HG02938 (cell line): ENCODE results near the gene COL5A1.
"Not testable (repeated sequence)": the region's sequence is repeated elsewhere in the genome, so short reads cannot be mapped to it uniquely, and the experiment has no call there.

Experiments
- ATAC-seq: cut with Tn5 transposase; IDR thresholded peaks from one replicate; pipeline ENCODE4 v1.9.1; 2021; ENCODE audit warnings: mild to moderate bottlenecking, moderate library complexity; ENCODE audit not compliant: unreplicated experiment

The COL5A1 gene

GRCh38 chr9:134653259-134654009 is 11.8 kb downstream of the COL5A1 start:
- ATAC-seq = no peak

DNA sequence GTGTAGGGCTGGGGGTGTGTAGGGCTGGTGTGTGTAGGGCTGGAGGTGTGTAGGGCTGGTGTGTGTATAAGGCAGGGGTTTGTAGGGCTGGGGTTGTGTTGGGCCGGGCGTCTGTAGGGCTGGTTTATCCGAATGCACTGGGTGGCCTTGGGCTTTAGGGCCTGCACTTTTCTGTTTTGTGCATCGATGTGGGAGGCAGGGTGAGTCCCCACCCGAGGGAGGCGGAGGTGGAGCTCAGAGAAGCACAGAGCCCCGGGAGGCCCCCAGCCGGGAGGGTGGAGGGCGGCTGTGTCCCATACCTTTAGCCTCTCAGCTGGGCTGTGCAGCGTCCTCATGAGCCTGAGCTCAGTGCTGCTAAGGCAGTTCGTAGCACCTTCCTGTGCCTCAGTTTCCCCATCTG is 13.5 kb downstream of the COL5A1 start:
- no peak for ATAC-seq

DNA sequence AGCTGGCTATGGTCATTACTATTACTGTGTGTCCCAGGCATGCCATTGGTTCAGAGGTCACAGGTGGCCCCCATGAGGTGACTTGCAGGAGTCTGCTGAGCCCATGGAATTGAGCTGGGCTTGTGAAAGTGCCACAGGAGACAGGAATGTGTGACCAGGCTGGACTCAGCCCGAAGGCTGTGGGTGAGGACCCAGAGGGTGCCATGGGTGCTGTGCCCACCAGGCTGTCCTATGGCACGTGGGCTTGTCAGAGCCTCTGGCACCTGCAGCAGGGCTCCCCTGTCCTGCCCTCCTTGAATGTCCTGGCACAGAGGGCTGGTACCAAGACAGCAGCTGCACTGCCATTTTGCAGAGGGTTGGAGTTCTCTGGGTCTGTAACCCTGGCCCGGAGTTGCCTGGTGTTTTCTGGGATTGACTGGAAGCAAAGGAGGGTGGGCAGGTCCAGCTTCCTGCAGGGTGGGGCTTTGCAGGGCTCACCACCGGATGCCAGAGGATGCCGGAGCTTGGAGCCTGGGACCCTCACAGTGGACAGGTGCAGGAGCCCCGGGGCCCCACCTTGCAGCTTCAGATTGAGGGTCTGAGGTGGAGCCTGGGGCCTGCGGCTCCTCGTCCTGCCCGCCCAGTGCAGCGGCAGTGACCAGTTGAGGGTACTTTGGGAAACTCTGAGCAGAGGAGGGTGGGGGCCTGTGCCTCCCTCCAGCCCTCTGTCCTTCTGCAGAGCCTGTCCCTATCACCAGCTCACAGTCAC is 14.2 kb downstream of the COL5A1 start:
- no peak for ATAC-seq

DNA sequence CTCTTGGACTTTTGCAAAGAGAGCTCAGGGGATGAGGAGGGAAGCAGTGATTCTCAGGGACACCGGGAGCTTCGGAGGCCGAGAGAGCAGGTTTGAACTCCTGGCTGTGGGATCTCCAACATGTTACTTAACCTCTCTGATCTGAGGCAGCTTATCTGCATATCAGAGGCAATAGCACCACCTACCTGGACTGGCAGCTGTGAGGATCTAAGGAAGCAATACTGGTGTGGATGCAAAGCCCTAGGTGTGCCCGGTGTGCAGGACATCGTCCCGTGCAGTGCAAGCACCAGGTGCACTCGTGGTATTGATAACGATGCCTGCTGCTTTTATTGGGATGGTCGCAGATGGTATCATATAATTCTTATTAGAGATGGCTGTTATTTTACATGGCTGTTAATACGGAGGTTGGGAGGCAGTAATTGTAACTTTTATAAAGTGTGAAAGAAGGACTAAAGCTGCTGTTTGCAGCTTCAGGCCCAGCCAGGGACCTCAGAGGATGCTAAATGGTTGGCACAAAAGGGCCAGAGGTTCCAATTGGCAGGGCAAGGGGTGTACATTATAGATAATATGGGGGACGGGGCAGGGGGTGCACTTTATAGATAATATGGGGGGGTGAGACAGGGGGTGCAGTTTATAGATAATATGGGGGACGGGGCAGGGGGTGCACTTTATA is 14.9 kb downstream of the COL5A1 start:
- ATAC-seq = no peak

DNA sequence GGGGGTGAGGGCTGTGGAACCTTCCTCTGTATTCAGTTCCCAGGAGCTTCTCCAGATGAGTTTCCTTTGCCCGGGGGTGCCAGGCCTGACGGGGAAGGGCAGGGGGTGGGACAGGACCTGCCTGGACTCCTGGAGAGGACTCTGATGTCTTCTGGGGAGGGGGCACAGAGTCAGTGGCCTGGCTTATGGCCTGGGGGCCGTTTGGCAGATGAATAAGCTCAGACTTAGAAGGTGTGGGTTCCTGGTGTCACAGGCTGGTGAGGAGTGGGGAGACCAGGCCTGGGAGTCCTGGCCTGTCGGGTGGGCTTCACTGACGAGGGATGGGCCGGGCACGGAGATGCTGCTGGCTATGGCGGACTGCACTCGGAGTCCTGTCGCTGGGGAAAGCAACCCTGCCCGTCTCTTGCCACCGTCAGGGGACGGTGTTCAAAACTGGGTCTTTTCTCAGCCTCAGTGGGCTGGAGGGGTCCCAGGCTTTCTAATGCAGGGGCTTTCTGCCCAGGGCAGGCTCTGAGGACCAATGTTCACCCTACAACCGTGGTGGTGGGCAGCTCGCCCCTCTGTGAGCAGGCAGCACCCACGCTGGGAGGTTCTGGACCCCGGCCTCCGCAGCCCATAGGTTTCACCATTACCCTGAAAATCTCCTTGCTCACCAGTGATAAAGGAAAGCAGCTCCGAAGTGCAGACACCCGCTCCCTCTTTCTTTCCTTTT is 16.2 kb downstream of the COL5A1 start:
- ATAC-seq = no peak

GRCh38 chr9:134658378-134658955 is 16.9 kb downstream of the COL5A1 start:
- ATAC-seq = no peak

DNA sequence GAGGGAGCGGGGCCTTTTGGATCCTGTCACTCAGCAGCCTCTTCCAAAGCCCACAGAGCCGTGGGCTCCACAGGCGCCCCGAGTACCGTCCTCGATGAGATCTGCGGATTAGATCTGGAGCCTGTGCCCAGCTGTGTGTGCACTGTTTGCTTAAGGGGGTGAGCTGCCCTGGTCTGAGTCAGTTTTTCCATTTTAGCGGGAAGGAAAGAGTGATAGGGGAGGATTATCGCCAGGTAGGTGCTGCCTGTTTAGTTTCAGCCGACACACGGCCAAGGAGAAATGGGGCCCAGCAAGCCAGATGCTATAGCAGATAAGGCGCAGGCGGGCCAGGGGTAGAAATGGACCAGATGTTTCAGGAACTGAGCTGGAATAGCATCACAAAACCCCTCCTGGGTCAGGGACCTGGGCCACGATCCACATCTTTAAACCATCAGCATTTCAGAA is 18.1 kb downstream of the COL5A1 start:
- ATAC-seq = no peak

- ATAC-seq = no peak
Observed at GRCh38 chr9:134660407-134660806, 18.8 kb downstream of the COL5A1 start.

DNA sequence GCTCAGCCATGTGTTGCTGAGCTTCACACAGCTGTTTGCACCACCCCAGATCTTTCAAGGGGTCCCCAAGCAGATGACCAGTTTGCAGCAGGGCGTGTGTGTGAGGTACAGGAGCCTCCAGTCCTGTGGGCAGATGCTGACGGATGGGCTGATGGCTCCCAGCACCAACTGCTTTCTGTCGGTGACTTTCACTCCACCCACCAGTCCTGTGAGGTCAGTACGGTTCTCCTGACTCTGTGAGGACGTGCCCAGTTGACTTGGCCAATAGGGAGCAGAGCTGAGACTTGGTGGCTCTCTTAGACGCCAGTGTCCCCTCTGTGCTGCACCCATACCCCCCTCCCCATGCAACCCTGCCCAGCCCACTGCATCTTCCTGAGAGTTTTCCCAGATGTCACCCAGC is 19.7 kb downstream of the COL5A1 start:
- ATAC-seq = no peak

- ATAC-seq = no peak
Observed at GRCh38 chr9:134661791-134662142, 20.2 kb downstream of the COL5A1 start.

- no peak for ATAC-seq
Observed at GRCh38 chr9:134662143-134662876, 20.7 kb downstream of the COL5A1 start.

GRCh38 chr9:134663084-134663483 is 21.5 kb downstream of the COL5A1 start:
- no peak for ATAC-seq

DNA sequence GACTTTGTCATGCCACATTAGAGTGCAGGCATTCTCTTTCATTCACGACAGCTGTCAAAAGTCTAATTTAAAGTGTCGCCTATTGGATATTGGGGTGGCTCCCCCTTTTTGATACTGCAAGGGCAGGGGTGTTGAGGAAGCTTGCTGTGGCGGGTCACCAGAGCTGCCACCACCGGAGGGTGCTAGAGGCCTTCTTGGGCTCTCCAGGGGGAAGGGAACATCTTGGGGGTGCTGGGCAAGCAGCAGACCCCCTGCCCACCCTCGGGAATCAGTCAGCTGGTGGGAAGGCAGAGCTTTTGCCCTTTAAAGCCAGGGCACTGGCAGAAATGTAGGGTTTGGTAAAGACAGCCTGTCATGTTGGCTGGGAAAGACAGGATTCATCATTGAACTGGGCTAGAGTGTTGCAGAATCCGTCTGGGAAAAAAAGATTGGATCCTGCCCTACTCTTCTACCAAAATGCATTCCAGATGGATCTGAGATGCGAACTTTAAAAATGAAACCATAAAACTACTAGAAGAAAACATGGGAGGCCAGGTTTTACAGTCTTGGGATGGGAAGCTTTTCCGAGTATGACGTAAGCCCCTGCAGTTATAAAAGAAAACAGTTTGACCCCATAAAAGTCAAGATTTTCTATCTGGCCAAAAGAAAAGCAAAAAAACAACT is 22.3 kb downstream of the COL5A1 start:
- no peak for ATAC-seq

DNA sequence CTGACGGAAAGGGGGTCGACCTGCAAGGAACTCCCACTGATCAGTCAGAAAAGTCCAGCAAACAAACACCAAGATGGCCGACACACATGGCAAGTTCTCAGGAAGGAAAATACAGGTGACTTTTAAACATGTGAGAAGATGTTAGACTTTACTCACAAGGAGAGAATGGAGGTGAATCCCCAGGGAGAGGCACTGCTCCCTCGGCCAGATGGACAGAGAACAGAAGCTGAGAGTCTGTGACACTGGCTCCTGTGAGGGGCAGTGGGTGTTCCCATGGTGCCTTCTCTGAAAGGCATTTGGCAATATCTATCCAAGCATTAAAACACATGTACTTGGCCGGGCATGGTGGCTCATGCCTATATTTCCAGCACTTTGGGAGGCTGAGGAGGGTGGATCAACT is 22.8 kb downstream of the COL5A1 start:
- ATAC-seq = no peak

GRCh38 chr9:134666208-134666607 is 24.6 kb downstream of the COL5A1 start:
- ATAC-seq = no peak

- ATAC-seq = no peak
Observed at GRCh38 chr9:134666831-134667230, 25.2 kb downstream of the COL5A1 start.

GRCh38 chr9:134668977-134669376 is 27.4 kb downstream of the COL5A1 start:
- not testable (repeated sequence) for ATAC-seq

- ATAC-seq = no peak
Observed at GRCh38 chr9:134669399-134669955, 27.9 kb downstream of the COL5A1 start.

- ATAC-seq = no peak
Observed at GRCh38 chr9:134670042-134670525, 28.5 kb downstream of the COL5A1 start.
